Right atrium auricular region (tissue), 2 donors: ENCODE results near the gene RHOV. TPM values are rescaled to one million over a fixed set of nuclear protein-coding genes. Genes with fewer than 3 reads are reported as not detected.

Experiments
- DNase-seq: peaks from one replicate; pipeline ENCODE4 v3.0.0-alpha.2; 2019; ENCODE audit warnings: low spot score
- H3K27ac ChIP-seq, 2 donors: fragments of 200-600 bp; sonication (generic); 1 replicate in 1 of 2; 2 replicates in 1 of 2; pipeline ENCODE4 v1.5.1; 2016 to 2019
- H3K27me3 ChIP-seq, 2 donors: fragments of 200-600 bp; sonication (generic); one replicate each; pipeline versions ENCODE4 v1.5.1 to v1.6.0; 2017 to 2019
- H3K36me3 ChIP-seq: fragments of 200-600 bp; sonication (generic); one replicate; pipeline ENCODE4 v1.5.1; 2016
- H3K4me1 ChIP-seq, 2 donors: fragments of 200-600 bp; sonication (generic); one replicate each; pipeline versions ENCODE4 v1.5.1 to v1.6.0; 2017 to 2019
- H3K4me3 ChIP-seq, 2 donors: fragments of 200-600 bp; sonication (generic); 1 replicate in 1 of 2; 2 replicates in 1 of 2; pipeline ENCODE4 v1.5.1; 2017 to 2019; ENCODE audit warnings: mild to moderate bottlenecking in 1 of 2, moderate library complexity in 1 of 2
- H3K9me3 ChIP-seq, 2 donors: fragments of 200-600 bp; sonication (generic); one replicate each; pipeline ENCODE4 v1.5.1; 2019
- CTCF ChIP-seq, 2 donors: fragments of 200-600 bp; sonication (generic); IDR thresholded peaks; one replicate each; pipeline ENCODE4 v1.5.1; 2019; ENCODE audit warnings: antibody characterized with exemption in 2 of 2
- total RNA-seq, 2 donors: library from RNA; depleted of rRNA; stranded (reverse); fragments of >200 nt; gene quantifications; one replicate each; pipeline ENCODE4 v1.1.0, GENCODE V29; 2016

The RHOV gene
- total RNA-seq, 2 donors from 2014 or later, result not detected

DNA sequence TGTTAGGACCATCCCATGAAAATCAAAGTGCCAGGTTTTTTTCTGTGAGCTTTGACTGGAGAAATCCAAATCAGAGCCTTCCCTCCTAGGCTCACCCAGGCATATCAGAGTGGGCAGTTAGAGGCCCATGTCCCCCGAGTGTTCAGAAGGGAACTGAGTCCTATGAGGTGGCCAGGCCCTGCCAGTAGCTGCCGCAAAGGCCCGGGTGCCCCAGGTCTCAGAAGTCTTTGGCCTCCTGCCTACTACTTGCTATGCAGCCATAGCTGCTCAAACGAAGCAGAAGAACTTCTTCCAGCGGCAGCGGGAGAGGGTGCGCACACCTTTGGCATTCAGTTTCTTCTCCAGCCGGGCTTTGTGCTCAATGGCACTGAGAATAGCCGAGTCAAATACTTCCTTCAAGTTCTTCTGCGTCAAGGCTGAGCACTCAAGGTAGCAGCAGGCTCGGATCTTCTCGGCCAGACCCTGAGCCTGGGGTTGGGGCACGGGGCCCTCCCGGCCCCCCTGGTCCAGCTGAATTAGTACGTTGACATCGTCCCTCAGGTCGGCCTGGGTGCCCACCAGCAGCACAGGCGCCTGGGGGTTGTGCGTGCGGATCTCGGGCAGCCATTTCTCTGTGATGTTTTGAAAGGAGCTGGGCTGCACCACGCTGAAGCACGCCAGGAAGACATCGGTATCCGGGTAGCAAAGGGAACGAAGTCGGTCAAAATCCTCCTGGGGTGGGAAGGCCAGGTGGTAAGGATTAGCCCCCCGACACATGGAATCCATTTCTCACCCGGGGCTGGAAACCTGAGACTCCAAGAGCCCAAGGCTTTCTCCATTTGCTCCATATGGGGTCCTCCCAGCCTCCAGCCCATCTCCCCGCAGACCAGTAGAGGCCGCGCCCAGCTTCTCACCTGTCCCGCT is 992 bp downstream of the RHOV start:
- no peak for DNase-seq
- Histone ChIP-seq H3K36me3 (no peaks in the 10 kb centered on the region), H3K27ac (no peak overlapping the region), H3K27me3 (no peaks in the 10 kb centered on the region), H3K4me1 (peaks cover 0 to 9% of the 10 kb centered on the region in 2 donors), H3K4me3 (peak overlapping the region in 1 of 2 donors; percentile 64), H3K9me3 (no peaks in the 10 kb centered on the region)
- TF ChIP-seq CTCF (IDR thresholded peaks at IDR 0.05), result no peak

GRCh38 chr15:40871749-40872617 is 2.1 kb downstream of the RHOV start:
- no peak overlapping the region for H3K4me3 ChIP-seq
- TF ChIP-seq CTCF (IDR thresholded peaks at IDR 0.05), result no peak
- no peaks in the 10 kb centered on the region for H3K36me3 ChIP-seq
- no peaks in the 10 kb centered on the region for H3K27me3 ChIP-seq
- peaks cover 0 to 9% of the 10 kb centered on the region in 2 donors for H3K4me1 ChIP-seq
- H3K27ac ChIP-seq, result no peak overlapping the region
- no peaks in the 10 kb centered on the region for H3K9me3 ChIP-seq
- no peak for DNase-seq

DNA sequence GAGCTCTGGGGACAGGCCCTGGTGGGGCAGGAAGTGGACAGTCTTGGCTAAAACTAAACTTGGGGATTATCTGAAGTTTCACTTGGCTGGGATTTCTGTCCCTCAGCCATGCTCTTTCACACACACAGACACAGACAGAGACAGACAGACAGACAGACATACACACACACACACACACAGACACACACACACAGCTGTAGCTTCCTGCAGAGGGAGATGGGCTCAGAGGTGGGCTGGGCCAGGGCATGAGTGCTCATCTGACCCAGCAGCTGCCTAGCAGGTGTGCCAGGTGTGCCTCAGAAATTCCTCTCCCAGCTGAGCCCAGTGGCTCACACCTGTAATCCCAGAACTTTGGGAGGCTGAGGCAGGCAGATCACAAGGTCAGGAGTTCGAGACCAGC is 3.3 kb downstream of the RHOV start:
- Histone ChIP-seq H3K4me1 (peaks cover 0 to 9% of the 10 kb centered on the region in 2 donors), H3K9me3 (no peaks in the 10 kb centered on the region), H3K27me3 (no peaks in the 10 kb centered on the region), H3K27ac (no peak overlapping the region), H3K36me3 (no peaks in the 10 kb centered on the region), H3K4me3 (no peak overlapping the region)
- no peak for DNase-seq
- TF ChIP-seq CTCF (IDR thresholded peaks at IDR 0.05), result no peak

GRCh38 chr15:40869686-40870085 is 4.3 kb downstream of the RHOV start:
- H3K27ac ChIP-seq, result no peak overlapping the region
- no peak for DNase-seq
- H3K36me3 ChIP-seq, result no peaks in the 10 kb centered on the region
- no peaks in the 10 kb centered on the region for H3K9me3 ChIP-seq
- no peak for TF ChIP-seq CTCF (IDR thresholded peaks at IDR 0.05)
- H3K4me3 ChIP-seq, result no peak overlapping the region
- peaks cover 0 to 9% of the 10 kb centered on the region in 2 donors for H3K4me1 ChIP-seq
- H3K27me3 ChIP-seq, result no peaks in the 10 kb centered on the region

DNA sequence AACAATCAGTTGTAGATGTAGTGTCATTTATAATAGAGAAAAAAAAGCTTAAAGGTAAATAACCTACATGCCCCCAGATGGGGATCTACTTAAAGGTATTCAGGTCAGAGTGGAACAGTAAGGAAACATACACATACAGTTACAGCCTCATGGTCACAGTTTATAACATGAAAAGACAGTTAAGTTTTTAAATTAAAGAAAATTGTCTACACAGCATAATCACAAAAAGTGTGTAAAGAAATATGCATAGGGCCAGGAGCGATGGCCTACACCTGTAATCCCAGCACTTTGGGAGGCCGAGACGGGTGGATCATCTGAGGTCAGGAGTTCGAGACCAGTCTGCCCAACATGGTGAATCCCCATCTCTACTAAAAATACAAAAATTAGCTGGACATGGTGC is 6.8 kb downstream of the RHOV start:
- TF ChIP-seq CTCF (IDR thresholded peaks at IDR 0.05), result no peak
- Histone ChIP-seq H3K36me3 (no peaks in the 10 kb centered on the region), H3K4me1 (no peaks in the 10 kb centered on the region), H3K27me3 (no peaks in the 10 kb centered on the region), H3K27ac (no peak overlapping the region), H3K9me3 (no peaks in the 10 kb centered on the region), H3K4me3 (no peak overlapping the region)
- no peak for DNase-seq
